ENCODE measurements around the gene KSR2.

The KSR2 gene

DNA sequence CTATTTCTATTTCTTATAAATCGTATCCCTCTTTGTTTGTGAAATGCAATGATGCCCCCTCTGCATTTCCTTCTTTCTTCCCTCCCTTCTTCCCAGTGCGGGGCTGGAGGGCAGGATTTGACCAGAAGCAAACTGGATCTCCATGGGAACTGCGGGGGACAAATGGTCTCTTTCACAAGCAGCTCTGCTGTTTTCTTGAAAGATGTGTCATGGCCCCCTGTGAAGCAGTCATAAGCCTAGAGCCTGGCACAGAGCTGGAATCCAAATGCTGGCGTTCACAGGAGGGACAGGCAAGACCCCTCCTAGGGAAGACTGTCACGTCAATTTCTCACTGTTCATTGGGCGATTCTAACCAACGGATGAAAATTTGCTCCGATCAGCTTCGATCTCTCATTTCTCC is 403.9 kb downstream of the KSR2 start:
- DNase-seq (ENCODE audit: low read depth): no peak
- TF ChIP-seq, protein P1, sequence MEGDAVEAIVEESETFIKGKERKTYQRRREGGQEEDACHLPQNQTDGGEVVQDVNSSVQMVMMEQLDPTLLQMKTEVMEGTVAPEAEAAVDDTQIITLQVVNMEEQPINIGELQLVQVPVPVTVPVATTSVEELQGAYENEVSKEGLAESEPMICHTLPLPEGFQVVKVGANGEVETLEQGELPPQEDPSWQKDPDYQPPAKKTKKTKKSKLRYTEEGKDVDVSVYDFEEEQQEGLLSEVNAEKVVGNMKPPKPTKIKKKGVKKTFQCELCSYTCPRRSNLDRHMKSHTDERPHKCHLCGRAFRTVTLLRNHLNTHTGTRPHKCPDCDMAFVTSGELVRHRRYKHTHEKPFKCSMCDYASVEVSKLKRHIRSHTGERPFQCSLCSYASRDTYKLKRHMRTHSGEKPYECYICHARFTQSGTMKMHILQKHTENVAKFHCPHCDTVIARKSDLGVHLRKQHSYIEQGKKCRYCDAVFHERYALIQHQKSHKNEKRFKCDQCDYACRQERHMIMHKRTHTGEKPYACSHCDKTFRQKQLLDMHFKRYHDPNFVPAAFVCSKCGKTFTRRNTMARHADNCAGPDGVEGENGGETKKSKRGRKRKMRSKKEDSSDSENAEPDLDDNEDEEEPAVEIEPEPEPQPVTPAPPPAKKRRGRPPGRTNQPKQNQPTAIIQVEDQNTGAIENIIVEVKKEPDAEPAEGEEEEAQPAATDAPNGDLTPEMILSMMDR (conservative IDR thresholded peaks at IDR 0.05; ENCODE audit: low read length): no peak
- H3K4me3 ChIP-seq (ENCODE audit: low read length): no peak overlapping the region

DNA sequence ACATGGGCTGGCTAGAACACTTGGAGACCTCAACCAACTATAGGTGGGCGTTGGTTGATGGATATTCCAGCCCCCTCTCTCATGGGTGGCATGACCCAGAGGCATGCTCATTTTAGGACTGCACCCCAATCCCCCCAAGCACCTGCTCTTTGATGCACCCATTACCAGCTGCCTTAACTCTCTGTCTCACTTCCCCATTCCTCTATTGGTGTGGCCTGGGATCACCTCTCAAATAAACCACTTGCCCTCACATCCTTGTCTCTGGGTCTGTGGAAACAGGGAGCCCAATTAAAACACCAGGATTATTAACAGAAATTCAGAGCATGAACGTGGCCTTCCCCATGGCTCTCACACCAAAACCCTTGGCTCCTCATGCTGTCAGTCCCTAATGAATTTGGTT is 405.1 kb downstream of the KSR2 start:
- no peak for DNase-seq (ENCODE audit: low read depth)
- TF ChIP-seq, protein P1 (conservative IDR thresholded peaks at IDR 0.05; ENCODE audit: low read length): no peak
- H3K4me3 ChIP-seq (ENCODE audit: low read length): no peak overlapping the region

DNA sequence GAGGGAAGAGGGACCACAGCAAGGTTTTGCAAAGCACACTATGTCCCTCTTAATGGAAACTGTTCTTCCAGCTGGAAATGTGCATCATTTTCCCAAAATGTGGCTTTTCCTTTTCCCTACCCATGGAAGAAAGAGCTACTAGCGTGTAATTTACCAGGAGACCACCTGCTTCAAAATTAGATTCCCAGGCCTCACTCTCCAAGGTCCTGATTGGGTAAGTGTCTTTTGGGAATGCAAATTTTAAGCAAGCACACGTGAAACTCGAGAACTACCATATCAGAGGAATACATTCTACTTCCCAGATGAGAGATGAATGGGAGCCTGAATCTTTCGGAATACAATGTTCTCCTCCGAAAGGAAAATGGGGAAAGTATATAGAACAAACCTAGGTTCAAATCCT is 405.8 kb downstream of the KSR2 start:
- no peak for DNase-seq (ENCODE audit: low read depth)

DNA sequence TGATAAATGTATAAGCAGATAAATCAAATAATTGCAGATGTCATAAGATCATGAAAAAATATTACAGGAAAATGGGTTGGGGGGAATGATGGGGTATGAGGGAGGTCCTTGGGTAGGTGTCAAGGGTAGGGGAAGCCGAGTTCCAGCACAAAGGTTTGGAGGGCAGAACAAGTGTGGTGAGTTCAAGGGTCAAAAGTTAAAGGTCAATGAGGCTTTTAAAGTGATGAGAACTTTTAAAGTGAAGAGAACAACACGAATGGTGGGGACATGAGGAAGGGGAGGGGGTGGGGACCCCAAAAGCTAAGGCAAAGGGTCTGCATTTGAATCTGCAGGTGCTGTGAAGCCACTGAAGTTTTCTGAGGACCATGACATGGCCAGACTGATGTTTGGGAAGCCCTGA is 406.8 kb downstream of the KSR2 start:
- no peak overlapping the region for H3K4me3 ChIP-seq (ENCODE audit: low read length)
- no peak for DNase-seq (ENCODE audit: low read depth)
- TF ChIP-seq, protein P1 (conservative IDR thresholded peaks at IDR 0.05; ENCODE audit: low read length): no peak

More for the DNA sequence above, 405.8 kb downstream of the KSR2 start:
- H3K4me3 ChIP-seq (ENCODE audit: low read length): no peak overlapping the region
- TF ChIP-seq, protein P1 (conservative IDR thresholded peaks at IDR 0.05; ENCODE audit: low read length): no peak

DNA sequence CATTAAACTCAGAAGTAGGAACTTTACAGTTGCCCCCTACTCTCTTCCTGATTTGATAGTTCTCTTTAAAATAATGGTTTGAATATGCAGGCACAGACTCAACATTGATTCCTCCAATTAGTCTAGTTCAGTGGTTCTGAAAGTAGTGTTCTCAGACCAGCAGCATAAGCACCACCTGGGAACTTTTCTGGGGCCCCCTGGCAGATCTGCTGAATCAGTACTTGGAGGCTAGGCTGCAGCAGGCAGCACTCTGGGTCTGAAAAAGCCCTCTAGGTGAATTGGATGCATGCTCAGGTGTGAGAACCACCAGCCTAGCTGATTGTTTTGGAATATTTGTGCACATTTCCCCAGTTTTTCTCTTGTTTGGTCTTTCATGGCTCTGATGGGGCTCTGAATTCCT is 408.8 kb downstream of the KSR2 start:
- H3K4me3 ChIP-seq (ENCODE audit: low read length): no peak overlapping the region
- no peak for DNase-seq (ENCODE audit: low read depth)
- TF ChIP-seq, protein P1 (conservative IDR thresholded peaks at IDR 0.05; ENCODE audit: low read length): no peak

DNA sequence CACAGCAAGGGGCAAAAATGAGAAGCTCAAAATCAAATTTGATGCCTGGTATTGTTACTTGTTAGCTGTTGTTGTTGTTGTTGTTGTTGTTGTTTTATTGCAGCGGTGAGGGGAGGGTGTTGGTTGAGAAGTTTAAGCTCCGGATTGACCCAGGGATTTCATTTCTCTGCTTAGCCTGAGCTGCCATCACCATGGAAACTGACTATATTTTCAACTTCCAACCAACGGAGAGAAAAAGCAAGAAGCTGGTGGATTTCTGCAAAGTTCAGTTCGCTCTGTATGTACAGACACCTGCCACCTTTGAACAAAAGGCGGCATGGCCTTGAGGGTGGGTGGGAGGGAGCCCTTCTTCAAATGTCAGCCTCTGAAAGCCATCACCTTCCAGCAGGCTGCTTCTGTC is 412.9 kb downstream of the KSR2 start:
- DNase-seq (ENCODE audit: low read depth): no peak
- H3K4me3 ChIP-seq (ENCODE audit: low read length): no peak overlapping the region
- TF ChIP-seq, protein P1 (conservative IDR thresholded peaks at IDR 0.05; ENCODE audit: low read length): no peak

DNA sequence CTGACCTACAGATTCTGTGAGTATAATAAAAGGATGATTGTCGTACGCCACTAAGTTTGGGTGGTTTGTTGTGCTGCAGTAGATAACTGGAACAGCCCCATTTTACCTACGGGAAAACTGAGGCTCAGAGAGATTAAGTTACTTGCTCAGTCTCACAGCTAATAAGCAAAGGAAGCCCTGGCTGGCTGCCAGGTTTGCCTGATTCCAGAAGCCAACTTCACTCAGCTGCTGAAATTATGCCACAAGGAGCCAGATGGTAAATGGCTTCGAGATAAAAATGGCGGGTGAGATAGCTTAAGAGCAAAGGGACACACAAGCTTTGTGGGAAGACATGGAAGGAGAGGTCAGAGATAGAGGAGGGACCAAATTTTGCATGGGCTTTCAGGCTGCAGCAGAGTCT is 415.8 kb downstream of the KSR2 start:
- no peak overlapping the region for H3K4me3 ChIP-seq (ENCODE audit: low read length)
- TF ChIP-seq, protein P1 (conservative IDR thresholded peaks at IDR 0.05; ENCODE audit: low read length): no peak
- DNase-seq (ENCODE audit: low read depth): no peak
